ENCODE measurements around the gene IGHMBP2.
"Not testable (repeated sequence)": the region's sequence is repeated elsewhere in the genome, so short reads cannot be mapped to it uniquely, and the experiment has no call there.

IGHMBP2 gene

DNA sequence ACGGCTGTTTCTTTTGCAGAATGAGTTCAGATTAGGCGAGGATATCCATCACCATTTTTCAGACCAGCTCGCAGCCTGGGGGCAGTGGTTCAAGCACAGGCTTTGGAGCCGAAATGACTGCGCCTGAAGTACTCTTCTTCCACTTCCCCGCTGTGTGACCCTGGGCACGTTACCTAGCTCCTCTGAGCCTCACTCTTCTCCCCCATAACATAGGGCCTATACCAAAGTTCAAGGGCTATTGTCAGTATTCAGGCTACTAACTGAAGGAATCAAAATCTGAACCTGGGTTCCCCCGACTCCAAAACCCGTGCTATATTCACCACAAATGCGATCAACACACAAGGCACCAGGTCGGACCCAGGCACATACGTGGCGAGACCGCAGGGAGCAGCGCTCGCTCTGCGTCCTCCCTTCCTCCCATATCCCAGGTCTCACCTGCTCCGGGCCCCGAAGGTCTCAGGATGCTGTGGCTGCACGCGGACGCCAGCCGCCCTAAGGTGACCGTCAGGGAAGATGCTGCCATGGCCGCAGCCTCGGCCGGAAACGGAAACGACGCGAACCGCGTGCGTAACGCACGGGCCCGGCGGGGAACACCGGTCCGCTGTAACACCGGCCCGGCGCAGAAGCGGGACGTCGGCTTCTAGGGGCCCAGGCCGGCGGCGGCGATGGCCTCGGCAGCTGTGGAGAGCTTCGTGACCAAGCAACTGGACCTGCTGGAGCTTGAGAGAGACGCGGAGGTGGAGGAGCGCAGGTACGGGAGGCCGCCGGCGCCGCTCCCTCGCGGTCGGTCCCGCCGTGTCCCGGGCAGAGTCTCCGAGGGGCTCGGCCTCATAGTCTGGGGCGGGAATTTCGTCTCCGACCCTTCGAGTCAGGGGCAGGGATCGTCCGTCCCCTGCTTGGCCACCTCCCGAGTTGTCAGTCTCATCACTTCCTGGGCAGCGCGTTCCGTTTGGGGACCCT lies at the start of gene IGHMBP2, which contains the start of gene MRPL21:
Gene IGHMBP2, plus strand, starts transcription at position 604 of the 960 bp plus-strand sequence. Its CDS starts 62 bp downstream, at position 666.
Gene MRPL21, minus strand, starts transcription at position 545 of the 960 bp plus-strand sequence. Its CDS starts 22 bp downstream, at position 523.
- in situ Hi-C loops (cut with MboI; ENCODE audit: low sequenced_read_pairs), result no loop called here

DNA sequence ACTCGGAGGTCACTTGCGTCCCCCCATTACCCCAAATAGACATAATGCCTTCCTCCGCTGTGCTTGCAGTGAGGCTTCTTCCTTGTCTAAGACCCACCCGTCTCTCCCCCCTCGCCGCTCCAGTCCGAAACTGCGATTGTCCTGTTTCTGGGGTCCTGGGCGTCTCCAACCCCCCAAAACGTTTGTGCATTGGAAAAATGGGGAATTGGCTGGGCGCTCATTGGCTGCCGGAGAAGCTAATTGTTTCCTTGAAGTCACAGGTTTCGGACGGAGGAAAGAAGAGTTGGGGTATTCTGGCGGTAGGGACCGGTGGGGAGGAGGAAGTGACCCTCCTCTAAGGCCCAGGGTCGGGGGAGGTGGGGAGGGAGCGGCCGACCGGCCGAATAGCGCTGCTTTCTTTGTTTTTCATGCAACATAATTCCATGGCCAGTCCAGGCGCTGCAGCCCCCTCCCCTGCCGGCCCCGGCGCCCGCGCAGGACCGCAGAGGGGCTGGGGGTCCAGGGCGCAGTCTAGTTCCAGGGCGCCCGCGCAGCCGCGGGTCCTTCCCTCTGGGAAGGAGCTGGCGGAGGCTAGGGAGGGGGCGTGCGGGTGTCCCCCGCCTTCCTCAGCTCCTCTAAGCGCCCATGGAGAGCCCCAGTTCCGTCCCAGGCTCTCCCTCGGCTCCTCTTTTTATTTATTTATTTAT lies 49.3 kb upstream of the IGHMBP2 start:
- in situ Hi-C loops (cut with MboI; ENCODE audit: low sequenced_read_pairs), result no loop called here

DNA sequence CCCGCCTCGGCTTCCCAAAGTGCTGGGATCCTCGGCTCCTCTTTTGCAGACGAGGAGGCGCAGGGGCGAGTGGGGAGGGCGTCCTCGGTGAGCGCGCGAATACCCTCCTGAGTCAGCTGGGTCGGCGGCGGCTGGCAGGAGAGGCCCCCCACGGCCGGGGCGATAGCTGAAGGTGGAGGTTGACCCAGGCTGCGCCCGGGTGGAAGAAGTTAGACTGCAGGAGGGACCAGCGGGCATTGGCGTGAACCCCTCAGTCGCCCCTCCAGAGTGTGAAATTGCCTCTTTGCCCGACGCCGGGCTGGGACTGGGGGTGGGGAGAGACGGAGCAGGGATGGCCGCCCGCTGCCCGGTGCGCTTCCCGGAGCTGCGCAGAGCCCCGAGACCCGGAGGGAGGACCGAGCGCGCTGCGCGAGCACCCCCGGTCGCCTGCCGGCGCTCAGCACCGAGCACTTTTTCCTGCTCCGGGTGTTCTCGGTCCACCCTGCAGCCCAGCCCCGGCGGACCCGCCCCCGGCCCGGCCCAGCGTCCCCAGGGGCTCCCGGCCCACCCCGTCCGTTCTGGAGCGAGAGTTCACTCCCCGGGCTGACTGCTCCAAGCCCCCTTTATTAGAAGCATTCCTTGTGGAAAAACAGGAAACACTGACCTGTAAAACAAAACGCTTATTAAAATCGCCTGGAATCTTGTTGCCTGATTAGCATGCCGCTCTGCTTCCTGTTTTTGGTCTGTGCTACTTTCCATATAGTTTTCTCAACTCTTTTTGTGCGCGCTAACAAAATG lies 48.3 kb upstream of the IGHMBP2 start:
- in situ Hi-C loops (cut with MboI; ENCODE audit: low sequenced_read_pairs), result no loop called here

DNA sequence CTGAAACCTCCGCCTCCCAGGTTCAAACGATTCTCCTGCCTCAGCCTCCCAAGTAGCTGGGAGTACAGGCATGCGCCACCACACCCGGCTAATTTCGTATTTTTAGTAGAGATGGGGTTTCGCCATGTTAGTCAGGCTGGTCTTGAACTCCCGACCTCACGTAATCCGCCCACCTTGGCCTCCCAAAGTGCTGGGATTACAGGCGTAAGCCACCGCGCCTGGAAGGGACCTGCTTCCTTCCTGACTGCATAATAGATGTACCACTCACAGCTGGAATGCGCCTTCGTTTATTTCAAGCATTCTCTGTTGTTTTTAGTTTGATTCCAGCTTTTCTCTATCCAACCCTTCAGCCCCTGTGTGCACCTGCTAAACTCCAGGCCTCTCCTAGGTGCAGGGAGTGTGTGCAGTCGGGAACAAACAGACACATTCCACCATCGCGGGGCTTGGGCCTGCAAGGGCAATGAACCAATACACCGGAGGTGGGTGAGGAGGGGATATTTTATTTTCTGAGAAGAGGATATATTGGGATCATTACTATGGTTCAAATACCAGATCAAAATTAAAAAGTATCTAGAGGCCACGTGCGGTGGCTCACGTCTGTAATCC lies 47.2 kb upstream of the IGHMBP2 start:
- in situ Hi-C loops (cut with MboI; ENCODE audit: low sequenced_read_pairs), result not testable (repeated sequence)

DNA sequence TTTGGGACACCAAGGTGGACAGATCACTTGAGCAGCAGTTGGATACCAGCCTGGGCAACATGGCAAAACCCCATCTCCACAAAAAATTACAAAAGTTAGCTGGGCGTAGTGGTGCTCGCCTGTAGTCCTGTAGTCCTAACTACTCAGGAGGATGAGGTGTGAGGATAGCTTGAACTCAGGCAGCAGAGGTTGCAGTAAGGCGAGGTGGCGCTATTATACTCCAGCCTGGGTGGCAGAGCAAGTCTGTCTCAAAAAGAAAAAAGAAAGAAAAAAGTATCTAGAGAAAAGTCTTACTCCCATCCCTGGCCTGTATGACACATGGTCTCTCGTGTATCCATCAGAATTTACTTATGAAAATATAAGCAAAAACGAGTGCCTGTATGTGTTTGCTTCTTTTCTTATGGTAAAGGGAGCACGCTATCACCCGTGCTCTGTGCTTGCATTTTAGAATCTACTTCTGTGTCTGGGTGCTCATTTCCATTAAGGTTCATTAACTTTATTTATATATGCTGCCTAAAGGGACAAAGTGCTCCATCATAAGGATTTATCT lies 46.6 kb upstream of the IGHMBP2 start:
- in situ Hi-C loops (cut with MboI; ENCODE audit: low sequenced_read_pairs), result no loop called here

DNA sequence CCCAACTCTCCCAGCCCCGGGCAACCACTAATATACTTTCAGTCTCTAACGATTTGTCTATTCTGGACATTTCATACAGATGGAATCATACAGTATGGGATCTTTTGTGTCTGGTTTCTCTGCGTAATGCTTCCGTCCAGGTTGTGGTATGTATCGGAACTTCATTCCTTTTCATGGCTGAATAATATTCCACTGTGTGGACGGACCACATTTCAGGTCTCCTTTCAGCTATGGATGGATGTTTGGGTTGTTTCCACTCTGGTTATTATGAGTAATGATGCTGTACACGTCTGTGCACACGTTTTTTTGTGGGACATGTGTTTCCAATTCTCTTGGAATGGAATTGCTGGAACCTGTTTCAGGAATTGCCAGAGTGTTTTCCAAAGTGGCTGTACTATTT lies 44.6 kb upstream of the IGHMBP2 start:
- in situ Hi-C loops (cut with MboI; ENCODE audit: low sequenced_read_pairs), result no loop called here

DNA sequence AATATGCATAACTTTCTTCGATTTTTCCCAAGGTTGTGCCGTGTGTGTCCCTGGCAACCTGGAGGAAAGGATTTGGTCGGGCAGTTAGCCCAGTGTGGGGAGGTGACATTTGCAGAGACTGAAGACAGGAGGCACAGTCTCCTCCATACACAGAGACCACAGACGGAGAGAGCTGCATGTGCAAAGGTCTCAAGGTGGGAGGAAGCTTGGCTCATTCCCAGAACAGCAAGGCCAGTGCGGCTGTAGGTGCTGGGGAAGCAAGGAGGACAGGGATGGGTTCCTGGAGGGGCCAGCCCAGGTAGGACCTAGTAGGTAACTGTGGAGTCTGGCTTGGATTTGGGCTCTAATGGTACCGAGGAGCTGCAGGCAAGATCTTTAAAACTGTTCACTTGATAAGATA lies 41.3 kb upstream of the IGHMBP2 start:
- in situ Hi-C loops (cut with MboI; ENCODE audit: low sequenced_read_pairs), result no loop called here

DNA sequence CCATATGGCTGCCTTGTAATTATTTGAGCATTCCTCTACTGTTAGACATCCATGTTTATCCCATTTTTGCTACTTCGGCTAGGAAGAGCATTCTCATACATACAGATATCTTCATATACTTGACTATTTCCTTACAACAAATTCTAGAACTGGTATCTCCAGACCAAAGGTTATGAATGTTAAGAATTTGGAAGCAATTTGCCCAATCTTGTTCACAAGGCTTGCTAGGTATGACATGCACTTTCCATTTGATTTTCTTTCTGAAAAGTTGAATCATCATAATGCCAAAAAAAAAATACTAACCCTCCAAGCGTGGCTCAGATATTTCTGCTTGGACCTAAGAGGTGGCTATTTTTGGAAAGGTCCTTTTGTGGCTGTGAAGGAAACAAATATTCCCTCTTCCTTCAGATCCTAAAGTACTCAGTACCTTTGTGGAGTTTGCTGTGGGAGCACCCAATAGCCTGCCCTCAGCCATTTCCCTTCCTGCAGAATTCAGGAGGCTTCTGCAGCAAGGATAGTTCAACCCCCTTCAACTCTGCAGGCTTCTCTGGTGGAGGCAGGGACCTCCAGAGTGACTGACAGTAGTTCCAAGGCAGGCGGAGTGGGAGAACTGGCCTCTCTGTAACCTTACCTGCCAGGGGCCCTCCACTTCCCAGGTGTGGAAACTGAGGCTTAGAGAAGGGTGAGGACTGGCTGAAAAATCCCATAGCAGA lies 40.0 kb upstream of the IGHMBP2 start:
- in situ Hi-C loops (cut with MboI; ENCODE audit: low sequenced_read_pairs), result no loop called here

DNA sequence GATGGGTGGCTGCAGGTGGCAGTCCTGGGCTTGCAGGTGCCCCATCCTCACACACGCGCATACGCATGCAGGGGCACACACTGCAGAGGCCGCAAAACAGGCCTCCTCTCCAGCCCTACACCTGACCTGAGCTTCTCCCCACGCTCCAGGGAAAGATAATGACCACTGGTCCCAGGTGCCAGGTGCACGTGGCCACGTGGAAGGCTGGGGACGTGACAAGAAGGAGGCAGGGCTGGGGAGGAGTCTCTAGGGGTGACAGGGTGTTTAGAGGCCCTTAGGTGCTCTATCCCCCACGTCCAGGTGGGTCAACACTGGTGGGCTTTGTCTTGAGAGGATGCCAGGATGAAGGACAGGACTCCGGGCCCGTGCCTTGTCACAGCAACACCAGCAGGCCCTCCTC lies 38.5 kb upstream of the IGHMBP2 start:
- in situ Hi-C loops (cut with MboI; ENCODE audit: low sequenced_read_pairs), result no loop called here

DNA sequence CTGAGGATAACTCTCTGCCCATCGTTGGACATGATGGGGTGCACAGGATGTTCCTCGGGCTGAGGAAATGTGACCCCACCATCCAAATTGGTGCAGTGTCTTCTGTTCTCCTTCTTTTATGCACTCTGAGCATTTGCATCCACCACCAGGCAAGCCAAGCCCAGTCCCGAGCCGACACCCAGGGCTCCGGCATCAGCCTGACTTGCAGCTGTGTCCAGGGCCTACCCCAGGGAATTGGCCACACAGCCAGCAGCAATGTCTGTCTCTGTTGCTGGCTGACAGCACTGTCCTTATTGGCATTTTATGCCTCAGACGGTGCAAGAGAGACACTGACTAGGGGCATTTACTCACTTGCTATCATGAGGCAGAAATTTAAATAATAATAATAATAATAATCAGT lies 36.6 kb upstream of the IGHMBP2 start:
- in situ Hi-C loops (cut with MboI; ENCODE audit: low sequenced_read_pairs), result no loop called here

DNA sequence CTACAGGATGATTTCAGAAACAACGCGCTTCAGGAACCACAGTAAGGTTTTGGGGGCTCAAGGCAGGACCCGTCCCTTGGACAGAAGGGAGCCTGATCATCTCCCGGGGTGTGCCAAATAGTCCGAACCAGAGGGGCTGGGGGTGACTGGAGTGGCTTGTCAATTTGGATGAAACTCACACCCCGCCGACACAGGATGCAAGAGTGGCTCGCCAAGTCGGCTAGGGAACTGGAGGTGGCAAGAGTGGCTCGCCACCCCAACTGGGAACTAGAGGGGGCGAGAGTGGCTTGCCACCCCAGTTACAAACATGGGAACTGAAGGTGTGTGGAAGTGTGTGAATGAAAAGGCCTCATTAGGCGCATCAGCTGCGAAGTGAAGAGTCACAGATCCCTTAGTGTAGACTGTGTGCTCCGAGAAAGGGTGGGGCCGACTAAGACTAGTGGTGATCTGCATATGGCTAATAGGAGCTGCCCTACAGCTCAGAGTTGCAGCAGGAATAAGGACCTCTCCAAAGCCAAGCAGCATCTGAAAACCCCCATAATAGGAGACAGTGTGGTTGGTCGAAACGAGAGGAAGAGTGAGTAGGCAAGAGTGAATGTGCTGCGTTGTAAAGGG lies 35.4 kb upstream of the IGHMBP2 start:
- in situ Hi-C loops (cut with MboI; ENCODE audit: low sequenced_read_pairs), result no loop called here

DNA sequence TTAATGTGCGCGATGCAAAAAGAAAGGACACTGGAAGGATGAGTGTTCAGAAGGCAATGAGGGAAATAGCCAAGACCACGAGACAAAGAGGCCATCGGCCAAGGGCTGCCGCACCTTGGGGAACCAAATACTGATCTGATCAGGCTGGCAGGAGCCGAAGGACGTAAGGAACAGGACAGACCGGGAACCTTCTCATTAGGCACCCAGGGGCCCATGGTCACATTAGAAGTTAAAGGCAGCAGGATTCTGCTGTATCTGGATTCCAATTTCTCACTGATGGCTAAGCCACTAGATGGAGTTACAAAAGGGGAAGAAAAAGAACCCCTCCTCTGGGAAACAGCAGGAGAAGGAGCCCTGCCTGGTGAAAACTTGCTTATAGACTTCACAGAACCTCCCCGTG lies 33.2 kb upstream of the IGHMBP2 start:
- in situ Hi-C loops (cut with MboI; ENCODE audit: low sequenced_read_pairs), result no loop called here

DNA sequence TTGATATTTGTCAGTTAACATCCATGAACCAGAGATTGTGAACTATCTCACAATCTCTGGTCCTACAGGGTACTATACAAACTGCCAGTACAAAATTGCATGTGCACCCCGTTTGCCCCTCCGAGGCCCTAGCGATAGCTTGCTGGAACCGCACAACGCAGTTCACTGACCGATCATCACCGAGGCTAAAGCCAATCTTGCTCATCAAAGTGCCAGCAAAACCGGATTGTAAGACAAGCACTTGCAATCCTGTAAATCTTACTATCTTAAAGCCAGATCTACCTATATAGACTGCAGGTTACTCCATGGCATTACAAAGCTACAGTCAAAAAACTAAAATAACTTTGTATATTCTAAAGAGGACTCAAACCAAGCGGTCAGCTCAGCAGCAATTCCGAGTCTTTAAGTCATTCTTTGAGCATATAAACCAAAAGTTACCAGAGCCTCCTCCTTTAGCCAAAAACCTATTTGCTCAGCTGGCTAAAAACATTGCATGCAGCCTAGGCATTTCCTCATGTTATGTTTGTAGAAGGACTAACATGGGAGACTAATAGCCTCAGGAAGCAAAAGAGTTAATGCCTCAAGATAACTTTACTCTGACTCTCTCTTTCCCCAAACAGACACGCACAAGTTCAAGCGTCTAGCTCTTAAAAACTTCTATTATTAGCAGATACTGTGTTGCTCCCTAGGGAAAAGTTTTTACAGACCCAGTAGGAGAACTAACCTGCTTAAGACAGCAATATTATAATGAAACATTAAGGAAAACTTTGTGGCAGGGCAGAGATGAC lies 31.3 kb upstream of the IGHMBP2 start:
- in situ Hi-C loops (cut with MboI; ENCODE audit: low sequenced_read_pairs), result no loop called here

DNA sequence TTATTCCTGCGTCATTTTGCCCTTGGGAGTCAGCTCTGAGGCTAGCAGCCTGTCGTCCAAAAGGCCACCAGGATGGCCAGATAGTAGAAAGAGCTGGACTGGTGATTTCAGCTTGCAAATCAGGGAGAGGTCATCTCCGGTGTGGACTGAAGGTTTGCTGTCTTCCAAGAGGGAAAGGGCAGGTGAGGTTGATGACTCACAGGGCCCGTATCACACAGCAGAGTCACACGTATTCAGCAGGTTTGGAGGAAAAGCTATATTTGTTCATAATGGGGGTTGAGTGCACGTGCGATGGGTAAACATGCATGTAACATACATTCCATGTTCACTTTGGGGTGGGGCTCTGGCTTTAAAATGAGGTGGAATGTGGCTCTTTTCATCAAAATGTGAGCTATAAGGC lies 25.7 kb upstream of the IGHMBP2 start:
- in situ Hi-C loops (cut with MboI; ENCODE audit: low sequenced_read_pairs), result no loop called here

DNA sequence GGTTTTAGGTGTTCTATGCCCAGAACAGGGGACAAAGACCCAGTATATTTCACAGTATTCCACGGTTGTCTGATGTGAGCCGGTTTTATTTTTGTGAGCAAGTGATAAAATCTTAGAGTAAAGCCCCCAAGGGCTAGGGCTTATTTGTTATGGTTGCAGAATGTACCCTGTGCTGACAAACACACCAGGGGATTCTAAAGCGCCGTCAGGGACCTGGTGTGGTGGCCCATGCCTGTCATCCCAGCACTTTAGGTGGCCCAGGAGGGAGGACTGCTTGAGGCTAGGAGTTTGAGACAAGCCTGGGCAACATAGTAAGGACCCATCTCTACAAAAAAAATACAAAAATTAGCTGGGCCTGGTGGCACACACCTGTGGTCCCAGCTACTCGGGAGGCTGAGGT lies 22.8 kb upstream of the IGHMBP2 start:
- in situ Hi-C loops (cut with MboI; ENCODE audit: low sequenced_read_pairs), result no loop called here

DNA sequence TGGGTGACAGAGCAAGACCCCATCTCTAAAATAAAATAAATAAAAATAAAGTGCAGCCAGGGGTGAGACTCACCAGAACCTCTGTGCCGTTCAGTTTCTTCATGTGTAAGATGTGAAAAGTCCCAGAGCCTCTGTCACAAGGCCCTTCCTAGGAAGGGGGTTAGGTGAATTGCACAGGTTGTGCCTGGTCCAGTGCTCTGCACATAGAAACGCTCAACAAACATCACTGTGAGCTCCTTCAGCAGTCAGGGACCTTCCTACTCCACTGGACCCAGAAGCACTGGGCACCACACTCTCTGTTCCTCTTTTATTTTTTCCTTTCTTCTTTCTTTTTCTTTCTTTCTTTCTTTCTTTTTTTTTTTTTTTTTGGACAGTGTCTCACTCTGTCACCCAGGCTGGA lies 22.4 kb upstream of the IGHMBP2 start:
- in situ Hi-C loops (cut with MboI; ENCODE audit: low sequenced_read_pairs), result no loop called here

DNA sequence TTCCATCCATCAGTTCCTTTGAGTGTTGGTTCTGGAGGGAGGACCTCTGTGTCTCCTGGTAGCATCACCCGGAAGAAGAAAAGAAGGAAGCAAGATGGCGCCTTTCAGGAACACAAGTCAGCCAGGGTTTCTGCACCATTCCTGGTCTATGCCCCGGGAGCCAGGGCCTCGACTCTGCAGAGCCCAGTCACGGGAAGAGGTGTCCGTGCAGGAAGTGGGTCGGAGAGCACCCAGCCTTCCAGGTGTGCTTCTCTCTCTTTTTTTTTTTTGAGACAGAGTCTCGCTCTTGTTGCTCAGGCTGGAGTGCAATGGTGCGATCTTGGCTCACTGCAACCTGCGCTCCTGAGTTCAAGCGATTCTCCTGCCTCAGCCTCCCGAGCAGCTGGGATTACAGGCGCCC lies 21.3 kb upstream of the IGHMBP2 start:
- in situ Hi-C loops (cut with MboI; ENCODE audit: low sequenced_read_pairs), result no loop called here

DNA sequence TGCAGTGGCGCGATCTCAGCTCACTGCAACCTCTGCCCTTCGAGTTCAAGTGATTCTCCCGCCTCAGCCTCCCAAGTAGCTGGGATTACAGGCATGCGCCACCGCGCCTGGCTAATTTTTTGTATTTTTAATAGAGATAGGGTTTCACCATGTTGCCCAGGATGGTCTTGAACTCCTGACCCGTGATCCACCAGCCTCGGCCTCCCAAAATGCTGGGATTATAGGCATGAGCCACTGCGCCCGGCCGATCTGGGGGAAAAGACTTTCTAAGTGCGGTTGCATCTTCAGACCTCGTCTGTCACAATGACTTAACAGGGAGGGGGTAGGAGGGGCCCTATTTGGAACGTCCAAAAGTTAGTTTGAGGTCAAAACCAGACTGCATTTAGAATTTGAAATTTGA lies 18.9 kb upstream of the IGHMBP2 start:
- in situ Hi-C loops (cut with MboI; ENCODE audit: low sequenced_read_pairs), result not testable (repeated sequence)
